ENCODE results near the gene SMARCD1. TPM values are rescaled to one million over a fixed set of nuclear protein-coding genes. Genes with fewer than 3 reads are reported as not detected.

Gene SMARCD1
- total RNA-seq, 2 donors from 2014 or later, result 27.9 to 33.0 TPM

Other genes with a start within 250 kb of the SMARCD1 start
- 1 to 10 TPM; 2.5 to 4.0 TPM for gene BCDIN3D, start 242.2 kb upstream of the SMARCD1 start, total RNA-seq
- gene FAIM2, start 181.4 kb upstream of the SMARCD1 start, total RNA-seq, result 1 to 10 TPM; 1.8 to 2.5 TPM
- under 1 TPM; 0.33 to 0.42 TPM for gene AQP2, start 134.6 kb upstream of the SMARCD1 start, total RNA-seq
- not detected for gene AQP5, start 123.5 kb upstream of the SMARCD1 start, total RNA-seq
- gene AQP6, start 112.4 kb upstream of the SMARCD1 start, total RNA-seq, result under 1 TPM in 1 of 2 donors, not detected in 1; 0.05 TPM
- 10 to 100 TPM in 1 of 2 donors, 1 to 10 TPM in 1; 9.9 to 10.5 TPM for gene RACGAP1, start 59.8 kb upstream of the SMARCD1 start, total RNA-seq
- 1 to 10 TPM; 2.5 to 4.2 TPM for gene ASIC1, start 27.7 kb upstream of the SMARCD1 start, total RNA-seq
- 1 to 10 TPM; 1.5 to 4.5 TPM for gene GPD1, start 18.7 kb downstream of the SMARCD1 start, total RNA-seq
- 10 to 100 TPM; 44.7 to 54.3 TPM for gene COX14, start 26.9 kb downstream of the SMARCD1 start, total RNA-seq
- gene CERS5, start 82.0 kb downstream of the SMARCD1 start, total RNA-seq, result 10 to 100 TPM; 43.3 to 44.0 TPM
- gene LIMA1, start 198.2 kb downstream of the SMARCD1 start, total RNA-seq, result 100 to 1,000 TPM in 1 of 2 donors, 10 to 100 TPM in 1; 80.2 to 103 TPM